Esophagus muscularis mucosa (tissue), 4 donors: ENCODE measurements around the gene ATP8B1.

Experiments used
- EP300 ChIP-seq: sonication (generic); formaldehyde crosslinking; IDR thresholded peaks from one replicate; pipeline ENCODE4 v1.6.1; 2017; ENCODE audit warnings: antibody characterized with exemption
- POLR2A ChIP-seq: fragments of 450-650 bp; IDR thresholded peaks from one replicate; pipeline ENCODE4 v1.6.1; 2017; ENCODE audit warnings: antibody characterized with exemption, moderate library complexity, mild to moderate bottlenecking, low read depth
- POLR2AphosphoS5 ChIP-seq, 2 donors: sonication (generic); formaldehyde crosslinking; IDR thresholded peaks; one replicate each; pipeline ENCODE4 v1.6.1; 2017; ENCODE audit warnings: antibody characterized with exemption in 2 of 2
- TF ChIP-seq, protein P1 (sequence below), 3 experiments: fragments of 200-600 bp in 2 of 3; fragments of 450-650 bp in 1 of 3; sonication (generic) in 2 of 3; IDR thresholded peaks; one replicate each; pipeline ENCODE4 v1.5.1; 2017 to 2019; ENCODE audit warnings: antibody characterized with exemption in 3 of 3, mild to moderate bottlenecking in 2 of 3, moderate library complexity in 1 of 3

DNA sequence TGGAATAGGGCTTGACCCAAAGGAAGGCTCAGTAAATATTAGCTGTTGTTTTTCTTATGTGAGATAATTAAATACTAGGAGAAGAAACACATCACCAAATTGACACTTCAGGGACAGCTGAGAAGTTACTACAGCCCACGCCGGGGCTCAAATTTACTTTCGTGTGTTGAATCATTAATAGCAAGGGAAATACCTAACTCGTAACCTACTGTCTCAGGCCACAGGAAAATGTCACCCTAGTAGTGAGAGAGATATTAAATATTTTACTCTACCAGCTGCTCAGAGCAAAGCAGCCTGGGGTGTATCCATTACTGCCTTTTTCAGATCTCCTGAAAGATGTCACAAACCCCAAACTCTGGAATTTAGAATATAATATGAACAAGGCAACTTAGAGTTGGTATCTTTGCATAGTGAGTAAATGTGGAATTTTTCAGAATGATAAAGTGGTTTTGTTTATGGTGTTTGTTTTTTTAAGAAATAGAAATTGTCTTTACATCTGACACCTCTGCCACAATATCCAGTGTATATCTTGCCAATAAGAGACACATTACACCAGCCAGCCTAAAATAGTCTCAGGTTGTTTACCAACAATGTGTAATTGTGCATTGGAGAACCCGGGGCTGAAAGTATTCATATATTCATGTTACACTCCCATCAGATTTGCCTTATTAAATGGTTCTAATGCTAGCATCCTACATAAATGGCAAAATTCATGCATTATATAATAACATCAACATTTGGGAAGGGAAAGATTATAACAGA lies 48.4 kb downstream of the ATP8B1 start:
- TF ChIP-seq, protein P1, sequence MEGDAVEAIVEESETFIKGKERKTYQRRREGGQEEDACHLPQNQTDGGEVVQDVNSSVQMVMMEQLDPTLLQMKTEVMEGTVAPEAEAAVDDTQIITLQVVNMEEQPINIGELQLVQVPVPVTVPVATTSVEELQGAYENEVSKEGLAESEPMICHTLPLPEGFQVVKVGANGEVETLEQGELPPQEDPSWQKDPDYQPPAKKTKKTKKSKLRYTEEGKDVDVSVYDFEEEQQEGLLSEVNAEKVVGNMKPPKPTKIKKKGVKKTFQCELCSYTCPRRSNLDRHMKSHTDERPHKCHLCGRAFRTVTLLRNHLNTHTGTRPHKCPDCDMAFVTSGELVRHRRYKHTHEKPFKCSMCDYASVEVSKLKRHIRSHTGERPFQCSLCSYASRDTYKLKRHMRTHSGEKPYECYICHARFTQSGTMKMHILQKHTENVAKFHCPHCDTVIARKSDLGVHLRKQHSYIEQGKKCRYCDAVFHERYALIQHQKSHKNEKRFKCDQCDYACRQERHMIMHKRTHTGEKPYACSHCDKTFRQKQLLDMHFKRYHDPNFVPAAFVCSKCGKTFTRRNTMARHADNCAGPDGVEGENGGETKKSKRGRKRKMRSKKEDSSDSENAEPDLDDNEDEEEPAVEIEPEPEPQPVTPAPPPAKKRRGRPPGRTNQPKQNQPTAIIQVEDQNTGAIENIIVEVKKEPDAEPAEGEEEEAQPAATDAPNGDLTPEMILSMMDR (IDR thresholded peaks at IDR 0.05): no peak
- TF ChIP-seq POLR2A: no peak
- no peak for TF ChIP-seq POLR2AphosphoS5 (IDR thresholded peaks at IDR 0.05)
- TF ChIP-seq EP300: no peak
